IPS-15b (cell line): ENCODE measurements around the gene SASS6.

Source experiments
- H3K27me3 ChIP-seq: one replicate; pipeline ENCODE4 v1.6.1; 2013; ENCODE audit warnings: low read length; ENCODE audit not compliant: control insufficient read depth, insufficient read depth
- H3K36me3 ChIP-seq: one replicate; pipeline ENCODE4 v1.6.1; 2013; ENCODE audit warnings: low read length; ENCODE audit not compliant: control insufficient read depth, insufficient read depth
- H3K4me1 ChIP-seq: one replicate; pipeline ENCODE4 v1.6.1; 2013; ENCODE audit warnings: mild to moderate bottlenecking, low read length; ENCODE audit not compliant: control insufficient read depth, insufficient read depth
- H3K4me3 ChIP-seq: one replicate; pipeline ENCODE4 v1.5.1; 2013; ENCODE audit warnings: low read depth, low read length
- H3K9ac ChIP-seq: one replicate; pipeline ENCODE4 v1.6.1; 2013; ENCODE audit warnings: low read depth, mild to moderate bottlenecking, low read length
- H3K9me3 ChIP-seq: one replicate; pipeline ENCODE4 v1.6.1; 2013; ENCODE audit warnings: mild to moderate bottlenecking, low read length; ENCODE audit not compliant: control insufficient read depth, insufficient read depth

Gene SASS6, protein sequence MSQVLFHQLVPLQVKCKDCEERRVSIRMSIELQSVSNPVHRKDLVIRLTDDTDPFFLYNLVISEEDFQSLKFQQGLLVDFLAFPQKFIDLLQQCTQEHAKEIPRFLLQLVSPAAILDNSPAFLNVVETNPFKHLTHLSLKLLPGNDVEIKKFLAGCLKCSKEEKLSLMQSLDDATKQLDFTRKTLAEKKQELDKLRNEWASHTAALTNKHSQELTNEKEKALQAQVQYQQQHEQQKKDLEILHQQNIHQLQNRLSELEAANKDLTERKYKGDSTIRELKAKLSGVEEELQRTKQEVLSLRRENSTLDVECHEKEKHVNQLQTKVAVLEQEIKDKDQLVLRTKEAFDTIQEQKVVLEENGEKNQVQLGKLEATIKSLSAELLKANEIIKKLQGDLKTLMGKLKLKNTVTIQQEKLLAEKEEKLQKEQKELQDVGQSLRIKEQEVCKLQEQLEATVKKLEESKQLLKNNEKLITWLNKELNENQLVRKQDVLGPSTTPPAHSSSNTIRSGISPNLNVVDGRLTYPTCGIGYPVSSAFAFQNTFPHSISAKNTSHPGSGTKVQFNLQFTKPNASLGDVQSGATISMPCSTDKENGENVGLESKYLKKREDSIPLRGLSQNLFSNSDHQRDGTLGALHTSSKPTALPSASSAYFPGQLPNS

DNA sequence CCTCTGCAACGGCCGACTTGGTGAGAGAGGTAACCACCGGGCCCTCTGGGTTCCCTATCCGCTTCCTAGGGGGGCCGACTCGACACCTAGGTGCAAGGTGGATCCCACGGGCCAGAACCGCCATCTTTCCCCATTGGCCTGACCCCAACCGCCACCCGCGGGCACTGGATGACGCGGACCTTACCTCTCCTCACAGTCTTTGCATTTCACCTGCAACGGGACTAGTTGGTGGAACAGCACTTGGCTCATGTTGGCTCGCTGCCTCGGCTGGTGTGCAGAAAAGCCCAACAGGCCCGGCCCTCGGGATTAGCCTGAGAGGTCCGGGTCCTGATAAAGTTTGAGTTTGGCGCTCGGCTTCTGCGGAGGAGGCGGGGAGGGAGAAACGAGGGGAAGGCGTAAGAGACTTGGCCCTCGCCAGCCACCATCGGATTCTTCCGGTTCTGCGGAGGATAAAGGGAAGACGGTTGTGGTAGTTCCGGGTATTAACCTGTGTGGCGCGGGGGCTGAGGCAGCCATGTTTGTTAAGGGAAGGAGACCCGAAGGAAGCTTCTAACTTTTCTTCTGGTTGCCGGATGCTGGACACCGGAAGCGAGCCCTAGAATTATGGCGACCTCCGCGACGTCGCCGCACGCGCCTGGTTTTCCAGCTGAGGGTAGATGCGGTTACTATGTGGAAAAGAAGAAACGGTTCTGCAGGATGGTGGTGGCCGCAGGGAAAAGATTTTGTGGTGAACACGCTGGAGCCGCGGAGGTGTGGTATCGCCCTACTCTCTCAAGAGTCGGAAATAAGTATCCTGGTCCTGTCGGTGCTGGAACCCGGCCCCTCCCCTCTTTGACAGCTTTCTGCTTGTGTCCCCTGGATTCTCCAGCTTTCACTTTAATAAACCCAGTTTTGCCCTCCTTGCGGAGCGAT lies at the start of gene SASS6, which contains the start of gene TRMT13:
Gene SASS6, minus strand, starts transcription at position 365 of the 912 bp plus-strand sequence. Its CDS starts 116 bp downstream, at position 249.
Gene TRMT13, plus strand, starts transcription at position 598 of the 912 bp plus-strand sequence. Its CDS starts 6 bp downstream, at position 604.
- peak within 1 kb of the TSS; percentile 99 for H3K4me3 ChIP-seq
- no peaks in the 10 kb centered on the region for H3K27me3 ChIP-seq
- peak within 1 kb of the TSS; percentile 96 for H3K9ac ChIP-seq
- H3K4me1 ChIP-seq = peaks cover 3% of the 10 kb centered on the region
- H3K36me3 ChIP-seq = no peaks in the 10 kb centered on the region
- no peaks in the 10 kb centered on the region for H3K9me3 ChIP-seq

DNA sequence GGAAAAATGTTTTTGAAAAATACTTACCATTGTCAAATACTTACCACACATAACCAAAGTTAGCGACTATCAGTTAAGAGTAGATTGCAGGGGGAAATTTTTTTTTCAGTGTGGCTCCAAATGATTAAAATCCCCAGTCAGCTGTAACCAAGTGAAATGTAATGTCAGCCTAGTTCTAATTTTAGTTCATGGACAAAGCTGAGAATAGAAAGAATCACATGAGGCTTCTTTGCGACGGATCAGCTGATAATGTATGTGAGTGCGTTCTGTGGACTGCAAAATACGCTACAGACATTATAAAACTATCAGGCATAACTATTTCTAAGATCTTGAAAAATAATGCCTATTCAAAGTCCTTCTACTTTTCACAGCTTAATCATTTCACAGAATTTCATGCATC lies 45.4 kb upstream of the SASS6 start, which contains the start of gene LRRC39:
Gene LRRC39, minus strand, starts transcription at position 166 of the 400 bp plus-strand sequence. CDS start 9,740 bp downstream, outside the sequence.
- Histone ChIP-seq H3K4me1 (no peaks in the 10 kb centered on the region), H3K36me3 (no peaks in the 10 kb centered on the region), H3K27me3 (no peaks in the 10 kb centered on the region), H3K9ac (no peak within 1 kb of the TSS), H3K4me3 (no peak within 1 kb of the TSS), H3K9me3 (no peaks in the 10 kb centered on the region)

DNA sequence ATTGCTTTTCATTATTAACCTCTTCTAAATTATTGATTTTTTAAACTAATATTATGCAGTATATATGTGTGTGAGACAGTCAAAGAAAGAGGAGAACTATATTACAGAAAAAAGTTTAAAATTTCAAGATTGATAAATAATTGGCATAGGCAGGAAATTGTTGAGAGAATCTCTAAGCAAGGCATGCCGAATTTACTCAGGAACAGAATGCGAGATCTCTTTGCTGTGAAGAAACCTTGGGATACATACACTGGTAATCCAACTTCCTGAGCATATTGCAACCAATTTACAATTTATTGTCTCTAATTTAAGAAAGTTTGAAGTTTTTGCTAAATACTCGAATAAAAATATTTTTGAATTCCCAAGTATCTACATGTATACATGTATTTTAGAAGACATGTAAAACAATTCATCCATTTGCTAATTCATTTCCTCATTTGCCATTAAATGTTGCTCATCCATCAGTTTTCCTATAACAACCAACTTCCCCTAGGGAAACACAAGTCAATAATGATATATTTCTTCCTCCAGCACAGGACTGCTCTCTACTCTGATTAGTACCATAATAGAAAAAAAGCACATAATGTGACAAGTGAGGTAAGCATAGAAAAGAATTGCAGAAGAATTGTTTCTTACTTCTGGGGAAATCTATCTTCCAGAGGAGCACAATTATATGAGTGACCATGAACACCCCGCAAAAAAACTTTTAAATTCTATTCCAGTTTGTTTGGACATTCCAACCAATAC lies 44.7 kb upstream of the SASS6 start:
- no peak overlapping the region for H3K4me3 ChIP-seq
- no peaks in the 10 kb centered on the region for H3K9me3 ChIP-seq
- no peaks in the 10 kb centered on the region for H3K36me3 ChIP-seq

DNA sequence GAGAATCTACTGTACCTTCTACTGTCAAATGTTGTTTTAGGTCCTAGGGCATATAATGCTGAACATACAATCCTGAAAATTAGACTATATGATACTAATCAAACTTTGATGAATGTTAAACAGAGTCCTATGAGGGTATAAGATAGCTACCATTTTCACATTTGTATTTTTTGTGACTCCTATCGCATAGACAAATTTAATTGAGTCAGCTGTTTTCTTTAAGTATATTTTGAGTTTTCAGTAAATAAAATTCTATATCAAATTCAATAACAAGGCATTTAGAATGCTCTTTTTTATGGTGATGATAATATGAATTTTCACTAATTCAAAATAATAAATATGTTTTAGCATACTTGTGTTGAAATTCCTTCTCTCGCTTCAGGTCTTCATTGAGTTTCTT lies 35.3 kb upstream of the SASS6 start:
- H3K9ac ChIP-seq = no peak overlapping the region
- no peaks in the 10 kb centered on the region for H3K36me3 ChIP-seq
- no peaks in the 10 kb centered on the region for H3K9me3 ChIP-seq
- no peaks in the 10 kb centered on the region for H3K27me3 ChIP-seq
- no peak overlapping the region for H3K4me3 ChIP-seq
- H3K4me1 ChIP-seq = no peaks in the 10 kb centered on the region

More for the DNA sequence above, 44.7 kb upstream of the SASS6 start:
- H3K4me1 ChIP-seq = no peaks in the 10 kb centered on the region
- no peak overlapping the region for H3K9ac ChIP-seq
- no peaks in the 10 kb centered on the region for H3K27me3 ChIP-seq

DNA sequence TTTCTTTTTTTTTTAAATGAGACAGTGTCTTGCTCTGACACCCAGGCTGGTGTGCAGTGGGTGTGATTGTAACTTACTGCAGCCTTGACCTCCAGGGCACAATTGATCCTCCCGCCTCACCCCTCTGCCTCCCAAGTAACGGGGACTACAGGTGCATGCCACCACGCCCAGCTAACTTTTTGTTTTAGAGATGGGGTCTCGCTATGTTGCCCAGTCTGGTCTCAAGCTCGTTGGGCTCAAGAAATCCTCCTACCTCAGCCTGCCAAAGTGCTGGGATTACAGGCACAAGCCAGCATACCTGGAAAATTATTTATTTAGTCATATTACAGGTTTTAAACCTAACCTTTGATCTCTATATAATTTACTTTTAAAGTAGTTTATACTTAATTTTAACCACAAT lies 32.0 kb upstream of the SASS6 start:
- H3K9me3 ChIP-seq = no peaks in the 10 kb centered on the region
- H3K27me3 ChIP-seq = no peaks in the 10 kb centered on the region
- H3K4me3 ChIP-seq = no peak overlapping the region
- H3K36me3 ChIP-seq = no peaks in the 10 kb centered on the region
- H3K9ac ChIP-seq = no peak overlapping the region
- H3K4me1 ChIP-seq = no peaks in the 10 kb centered on the region

DNA sequence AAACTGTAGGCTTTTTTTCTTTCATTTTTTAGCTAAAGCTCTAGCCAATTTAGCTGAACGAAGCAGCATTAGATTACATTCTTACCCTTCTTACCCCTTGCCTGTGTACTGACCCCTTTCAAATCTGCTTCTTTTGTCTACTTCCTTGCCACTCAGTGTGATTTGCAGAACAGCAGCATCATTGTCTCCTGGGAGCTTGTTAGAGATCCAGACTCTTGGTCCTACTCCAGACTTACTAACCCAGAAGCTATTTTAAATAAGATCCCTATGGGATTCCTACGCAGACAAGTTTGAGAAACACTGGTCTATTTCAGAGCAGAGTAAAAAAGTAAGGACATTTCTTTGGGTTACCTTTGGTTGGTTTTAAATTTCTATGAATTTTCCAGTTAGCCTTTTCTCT lies 31.5 kb upstream of the SASS6 start:
- Histone ChIP-seq H3K9me3 (no peaks in the 10 kb centered on the region), H3K9ac (no peak overlapping the region), H3K4me3 (no peak overlapping the region), H3K4me1 (no peaks in the 10 kb centered on the region), H3K36me3 (no peaks in the 10 kb centered on the region), H3K27me3 (no peaks in the 10 kb centered on the region)

DNA sequence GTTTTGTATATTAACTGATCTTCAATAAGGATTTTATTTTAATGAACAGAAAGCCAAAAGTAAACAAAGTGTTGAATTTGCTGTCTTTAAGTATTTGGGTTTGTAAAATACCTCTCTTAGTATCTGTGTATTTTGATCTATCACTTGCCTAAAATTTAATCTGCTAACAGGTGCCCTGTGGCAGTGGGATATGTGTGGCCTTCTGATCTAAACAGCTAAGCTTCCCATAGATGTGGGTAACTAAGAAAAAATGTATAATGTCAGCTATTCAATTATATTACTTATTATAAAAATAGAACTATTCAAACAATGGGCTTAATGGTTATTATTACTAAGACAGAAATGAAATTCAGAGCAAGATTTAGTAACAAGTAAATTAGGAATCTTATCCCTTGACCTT lies 30.2 kb upstream of the SASS6 start:
- Histone ChIP-seq H3K9me3 (no peaks in the 10 kb centered on the region), H3K36me3 (no peaks in the 10 kb centered on the region), H3K4me1 (no peaks in the 10 kb centered on the region), H3K9ac (no peak overlapping the region), H3K27me3 (no peaks in the 10 kb centered on the region), H3K4me3 (no peak overlapping the region)

DNA sequence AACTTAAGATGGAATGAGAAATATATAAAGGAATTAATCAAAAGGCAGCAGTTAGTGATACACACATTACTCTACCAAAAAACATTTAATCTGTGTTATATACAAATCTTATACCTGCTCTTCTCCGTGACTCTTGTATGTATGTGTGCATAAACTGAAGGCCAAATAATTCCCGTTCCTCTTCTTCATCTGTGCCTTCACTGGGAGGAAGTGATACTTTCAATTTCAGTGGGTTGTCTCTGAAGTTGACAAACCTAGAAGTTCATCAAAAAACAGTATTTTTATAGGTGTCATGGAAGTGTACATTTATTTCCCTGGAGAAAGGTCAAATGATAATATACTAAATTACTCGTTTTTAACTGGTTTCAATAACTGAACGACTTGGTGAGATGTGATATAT lies 19.5 kb upstream of the SASS6 start:
- H3K4me1 ChIP-seq = no peaks in the 10 kb centered on the region
- no peaks in the 10 kb centered on the region for H3K9me3 ChIP-seq
- no peaks in the 10 kb centered on the region for H3K27me3 ChIP-seq
- no peak overlapping the region for H3K9ac ChIP-seq
- H3K4me3 ChIP-seq = no peak overlapping the region
- H3K36me3 ChIP-seq = no peaks in the 10 kb centered on the region

DNA sequence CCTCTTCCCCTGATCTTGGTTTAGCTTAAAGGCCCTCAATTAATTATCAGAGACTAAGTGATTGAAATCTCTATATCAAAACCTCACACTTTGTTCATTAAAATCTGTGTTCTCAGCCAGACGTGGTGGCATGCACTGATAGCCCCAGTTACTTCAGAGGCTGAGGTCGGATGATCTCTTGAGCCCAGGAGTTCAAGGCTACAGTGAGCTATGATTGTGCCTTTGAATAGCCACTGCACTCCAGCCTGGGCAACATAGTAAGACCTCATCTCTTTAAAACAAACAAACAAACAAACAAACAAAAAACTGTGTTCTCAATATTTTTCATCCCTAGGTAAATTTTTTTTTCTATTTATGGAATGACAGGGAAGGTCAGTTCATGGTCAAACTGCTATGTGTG lies 18.9 kb upstream of the SASS6 start:
- no peak overlapping the region for H3K4me3 ChIP-seq

DNA sequence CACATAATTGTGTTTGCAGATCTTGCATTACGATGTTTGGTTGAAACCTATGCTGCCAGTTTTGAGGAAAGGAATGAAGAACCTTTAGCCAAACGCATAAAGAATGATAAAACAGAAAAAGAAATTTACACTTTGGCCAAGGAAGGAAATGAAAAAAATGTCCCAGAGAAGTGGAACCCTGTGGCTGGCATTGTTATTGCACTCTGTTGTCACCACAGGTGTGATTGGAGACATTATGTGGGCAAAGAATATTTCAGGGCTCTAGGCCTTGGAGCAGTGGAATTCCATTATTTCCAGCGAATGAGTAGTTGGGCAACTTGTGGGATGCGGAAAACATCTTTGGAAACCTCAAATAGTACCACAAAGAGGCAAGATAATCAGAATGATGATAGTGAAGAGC lies 15.1 kb upstream of the SASS6 start:
- Histone ChIP-seq H3K36me3 (no peaks in the 10 kb centered on the region), H3K9ac (no peak overlapping the region), H3K9me3 (no peaks in the 10 kb centered on the region), H3K4me1 (no peaks in the 10 kb centered on the region), H3K27me3 (no peaks in the 10 kb centered on the region), H3K4me3 (no peak overlapping the region)

More for the DNA sequence above, 18.9 kb upstream of the SASS6 start:
- Histone ChIP-seq H3K9ac (no peak overlapping the region), H3K4me1 (no peaks in the 10 kb centered on the region), H3K27me3 (no peaks in the 10 kb centered on the region), H3K36me3 (no peaks in the 10 kb centered on the region), H3K9me3 (no peaks in the 10 kb centered on the region)

DNA sequence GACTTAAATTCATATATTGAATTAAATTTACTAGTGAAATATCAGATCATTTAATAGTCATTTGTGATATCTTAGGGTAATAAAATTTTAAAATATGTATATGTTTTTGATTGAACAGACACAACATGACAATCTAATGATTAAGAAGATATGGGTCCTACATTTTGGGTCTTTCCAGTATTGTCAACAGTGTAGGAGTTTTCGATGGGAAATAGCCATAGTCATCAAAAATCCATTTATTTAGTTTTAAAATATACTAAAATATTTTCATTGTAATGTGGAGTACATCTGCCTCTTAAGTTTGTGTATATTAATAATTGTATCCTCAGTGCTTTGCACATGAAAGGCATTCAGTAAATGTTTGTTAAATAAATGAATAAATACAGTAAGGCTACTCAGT lies 14.2 kb upstream of the SASS6 start:
- no peaks in the 10 kb centered on the region for H3K36me3 ChIP-seq
- no peak overlapping the region for H3K4me3 ChIP-seq

More for the DNA sequence above, 14.2 kb upstream of the SASS6 start:
- no peaks in the 10 kb centered on the region for H3K27me3 ChIP-seq
- H3K9ac ChIP-seq = no peak overlapping the region
- H3K4me1 ChIP-seq = no peaks in the 10 kb centered on the region
- no peaks in the 10 kb centered on the region for H3K9me3 ChIP-seq
